ENCODE data around the gene USP8. TPM values are rescaled to one million over a fixed set of nuclear protein-coding genes. Genes with fewer than 3 reads are reported as not detected.
"Not testable (repeated sequence)": the region's sequence is repeated elsewhere in the genome, so short reads cannot be mapped to it uniquely, and the experiment has no call there.

The USP8 gene
- polyA plus RNA-seq, 1 donor from 2014 or later: 31.8 TPM

GRCh38 chr15:50493625-50494024, 69.4 kb downstream of the USP8 start:
- Histone ChIP-seq H3K9me3 (ENCODE audit: low read length) (no peaks in the 10 kb centered on the region), H3K9ac (ENCODE audit: low read length) (no peak overlapping the region), H3K27ac (ENCODE audit: low read length) (no peak overlapping the region), H4K20me1 (ENCODE audit: insufficient read depth) (no peaks in the 10 kb centered on the region), H2AFZ (ENCODE audit: low read depth, low read length) (no peak overlapping the region), H3K4me3 (ENCODE audit: low read length) (no peak overlapping the region), H3F3A (ENCODE audit: insufficient read depth, low read length, poor library complexity, severe bottlenecking) (no peaks in the 10 kb centered on the region), H3K36me3 (ENCODE audit: insufficient read depth, low read length) (peaks cover 4% of the 10 kb centered on the region), H3K27me3 (ENCODE audit: insufficient read depth, low read depth, low read length) (no peaks in the 10 kb centered on the region), H3K79me2 (replicated peaks; ENCODE audit: insufficient read depth, low read length) (no peaks in the 10 kb centered on the region), H3K4me2 (ENCODE audit: low read length) (no peak overlapping the region), H3K9me2 (ENCODE audit: insufficient read depth, low read length) (no peaks in the 10 kb centered on the region)
- TF ChIP-seq EZH2 (IDR thresholded peaks at IDR 0.05; ENCODE audit: borderline replicate concordance, insufficient read depth, low read length, poor library complexity, severe bottlenecking) (no peak), POLR2AphosphoS5 (IDR thresholded peaks at IDR 0.05) (no peak), RAD21 (conservative IDR thresholded peaks at IDR 0.05) (no peak), CTCF (IDR thresholded peaks at IDR 0.05; ENCODE audit: poor library complexity, severe bottlenecking) (no peak), TAF1 (IDR thresholded peaks at IDR 0.05; ENCODE audit: low read depth) (no peak), EP300 (conservative IDR thresholded peaks at IDR 0.05; ENCODE audit: poor library complexity, severe bottlenecking) (no peak), MXI1 (conservative IDR thresholded peaks at IDR 0.05; ENCODE audit: poor library complexity, severe bottlenecking) (no peak), SMC3 (conservative IDR thresholded peaks at IDR 0.05; ENCODE audit: poor library complexity) (no peak)
- TF ChIP-seq, protein P1, sequence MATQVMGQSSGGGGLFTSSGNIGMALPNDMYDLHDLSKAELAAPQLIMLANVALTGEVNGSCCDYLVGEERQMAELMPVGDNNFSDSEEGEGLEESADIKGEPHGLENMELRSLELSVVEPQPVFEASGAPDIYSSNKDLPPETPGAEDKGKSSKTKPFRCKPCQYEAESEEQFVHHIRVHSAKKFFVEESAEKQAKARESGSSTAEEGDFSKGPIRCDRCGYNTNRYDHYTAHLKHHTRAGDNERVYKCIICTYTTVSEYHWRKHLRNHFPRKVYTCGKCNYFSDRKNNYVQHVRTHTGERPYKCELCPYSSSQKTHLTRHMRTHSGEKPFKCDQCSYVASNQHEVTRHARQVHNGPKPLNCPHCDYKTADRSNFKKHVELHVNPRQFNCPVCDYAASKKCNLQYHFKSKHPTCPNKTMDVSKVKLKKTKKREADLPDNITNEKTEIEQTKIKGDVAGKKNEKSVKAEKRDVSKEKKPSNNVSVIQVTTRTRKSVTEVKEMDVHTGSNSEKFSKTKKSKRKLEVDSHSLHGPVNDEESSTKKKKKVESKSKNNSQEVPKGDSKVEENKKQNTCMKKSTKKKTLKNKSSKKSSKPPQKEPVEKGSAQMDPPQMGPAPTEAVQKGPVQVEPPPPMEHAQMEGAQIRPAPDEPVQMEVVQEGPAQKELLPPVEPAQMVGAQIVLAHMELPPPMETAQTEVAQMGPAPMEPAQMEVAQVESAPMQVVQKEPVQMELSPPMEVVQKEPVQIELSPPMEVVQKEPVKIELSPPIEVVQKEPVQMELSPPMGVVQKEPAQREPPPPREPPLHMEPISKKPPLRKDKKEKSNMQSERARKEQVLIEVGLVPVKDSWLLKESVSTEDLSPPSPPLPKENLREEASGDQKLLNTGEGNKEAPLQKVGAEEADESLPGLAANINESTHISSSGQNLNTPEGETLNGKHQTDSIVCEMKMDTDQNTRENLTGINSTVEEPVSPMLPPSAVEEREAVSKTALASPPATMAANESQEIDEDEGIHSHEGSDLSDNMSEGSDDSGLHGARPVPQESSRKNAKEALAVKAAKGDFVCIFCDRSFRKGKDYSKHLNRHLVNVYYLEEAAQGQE (IDR thresholded peaks at IDR 0.05; ENCODE audit: borderline replicate concordance): no peak

GRCh38 chr15:50494547-50494946, 70.3 kb downstream of the USP8 start:
- not testable (repeated sequence) for H3K9me2 ChIP-seq (ENCODE audit: insufficient read depth, low read length); H4K20me1 ChIP-seq (ENCODE audit: insufficient read depth); H3K9ac ChIP-seq (ENCODE audit: low read length); H3K9me3 ChIP-seq (ENCODE audit: low read length); H3K4me2 ChIP-seq (ENCODE audit: low read length); H3F3A ChIP-seq (ENCODE audit: insufficient read depth, low read length, poor library complexity, severe bottlenecking); H3K27ac ChIP-seq (ENCODE audit: low read length); H3K79me2 ChIP-seq (replicated peaks; ENCODE audit: insufficient read depth, low read length); H3K27me3 ChIP-seq (ENCODE audit: insufficient read depth, low read depth, low read length); H3K36me3 ChIP-seq (ENCODE audit: insufficient read depth, low read length); H3K4me3 ChIP-seq (ENCODE audit: low read length); H2AFZ ChIP-seq (ENCODE audit: low read depth, low read length)

GRCh38 chr15:50496692-50497091, 72.5 kb downstream of the USP8 start:
- no peaks in the 10 kb centered on the region for H3K27me3 ChIP-seq (ENCODE audit: insufficient read depth, low read depth, low read length)
- no peaks in the 10 kb centered on the region for H3F3A ChIP-seq (ENCODE audit: insufficient read depth, low read length, poor library complexity, severe bottlenecking)
- no peak overlapping the region for H3K4me2 ChIP-seq (ENCODE audit: low read length)
- no peaks in the 10 kb centered on the region for H3K9me2 ChIP-seq (ENCODE audit: insufficient read depth, low read length)
- no peak overlapping the region for H2AFZ ChIP-seq (ENCODE audit: low read depth, low read length)
- H3K4me3 ChIP-seq (ENCODE audit: low read length): no peak overlapping the region
- TF ChIP-seq SMC3 (conservative IDR thresholded peaks at IDR 0.05; ENCODE audit: poor library complexity) (no peak), CTCF (IDR thresholded peaks at IDR 0.05; ENCODE audit: poor library complexity, severe bottlenecking) (no peak), MXI1 (conservative IDR thresholded peaks at IDR 0.05; ENCODE audit: poor library complexity, severe bottlenecking) (no peak), TAF1 (IDR thresholded peaks at IDR 0.05; ENCODE audit: low read depth) (no peak), EP300 (conservative IDR thresholded peaks at IDR 0.05; ENCODE audit: poor library complexity, severe bottlenecking) (no peak), RAD21 (conservative IDR thresholded peaks at IDR 0.05) (no peak), POLR2AphosphoS5 (IDR thresholded peaks at IDR 0.05) (no peak), EZH2 (IDR thresholded peaks at IDR 0.05; ENCODE audit: borderline replicate concordance, insufficient read depth, low read length, poor library complexity, severe bottlenecking) (no peak)
- TF ChIP-seq, protein P1 (IDR thresholded peaks at IDR 0.05; ENCODE audit: borderline replicate concordance): no peak
- no peak overlapping the region for H3K9ac ChIP-seq (ENCODE audit: low read length)
- H3K27ac ChIP-seq (ENCODE audit: low read length): no peak overlapping the region
- H4K20me1 ChIP-seq (ENCODE audit: insufficient read depth): no peaks in the 10 kb centered on the region
- no peaks in the 10 kb centered on the region for H3K79me2 ChIP-seq (replicated peaks; ENCODE audit: insufficient read depth, low read length)
- H3K36me3 ChIP-seq (ENCODE audit: insufficient read depth, low read length): peaks cover 9% of the 10 kb centered on the region
- no peaks in the 10 kb centered on the region for H3K9me3 ChIP-seq (ENCODE audit: low read length)
